Lower lobe of right lung (tissue), 2 donors: ENCODE results near the gene DLG5. TPM values are rescaled to one million over a fixed set of nuclear protein-coding genes. Genes with fewer than 3 reads are reported as not detected.

ENCODE experiments used
- ATAC-seq, 2 donors: fragments of 200-7000 bp; cut with Tn5 transposase; one replicate each; pipeline ENCODE4 v1.9.1; 2020 to 2022; ENCODE audit warnings: mild to moderate bottlenecking in 2 of 2, moderate library complexity in 2 of 2
- DNase-seq: peaks from one replicate; pipeline ENCODE4 v3.0.0-alpha.2; 2020
- H3K27ac ChIP-seq: fragments of 200-600 bp; one replicate; pipeline ENCODE4 v1.8.0; 2022
- H3K27me3 ChIP-seq: fragments of 200-600 bp; one replicate; pipeline ENCODE4 v1.8.0; 2022; ENCODE audit warnings: low read depth
- H3K36me3 ChIP-seq: fragments of 200-600 bp; one replicate; pipeline ENCODE4 v1.8.0; 2022; ENCODE audit warnings: mild to moderate bottlenecking
- H3K4me1 ChIP-seq: fragments of 200-600 bp; one replicate; pipeline ENCODE4 v1.8.0; 2022
- H3K4me3 ChIP-seq: fragments of 200-600 bp; one replicate; pipeline ENCODE4 v1.8.0; 2022; ENCODE audit warnings: mild to moderate bottlenecking
- H3K9me3 ChIP-seq: fragments of 200-600 bp; one replicate; pipeline ENCODE4 v1.8.0; 2022
- CTCF ChIP-seq: fragments of 200-600 bp; IDR thresholded peaks from one replicate; pipeline ENCODE4 v1.8.0; 2022; ENCODE audit warnings: antibody characterized with exemption, mild to moderate bottlenecking
- intact Hi-C: fragments of 100-400 bp; cut with DNase I; formaldehyde crosslinking; loops from one replicate; pipeline ENCODE4 v1.11.0; 2022
- total RNA-seq: library from RNA; stranded (reverse); fragmentation: NEBNext Ultra II Directional; extraction: Animal tissue kit (Norgen Biotek cat#: 25700); gene quantifications from one replicate; pipeline ENCODE4 v1.2.1, GENCODE V29; 2021
- donor health status: DM: no; HTN: yes; CAD: no; lungs with severe emphysema.

DLG5 gene
- total RNA-seq, 1 donor from 2014 or later = 18.7 TPM

GRCh38 chr10:77964811-77965210 lies 38.3 kb upstream of the DLG5 start:
- ATAC-seq (no peak), DNase-seq (no peak)
- Histone ChIP-seq H3K36me3 (no peaks in the 10 kb centered on the region), H3K27ac (no peak overlapping the region), H3K4me1 (no peaks in the 10 kb centered on the region), H3K27me3 (no peaks in the 10 kb centered on the region), H3K9me3 (no peaks in the 10 kb centered on the region), H3K4me3 (no peak overlapping the region)
- intact Hi-C loops = no loop called here
- TF ChIP-seq CTCF = no peak

DNA sequence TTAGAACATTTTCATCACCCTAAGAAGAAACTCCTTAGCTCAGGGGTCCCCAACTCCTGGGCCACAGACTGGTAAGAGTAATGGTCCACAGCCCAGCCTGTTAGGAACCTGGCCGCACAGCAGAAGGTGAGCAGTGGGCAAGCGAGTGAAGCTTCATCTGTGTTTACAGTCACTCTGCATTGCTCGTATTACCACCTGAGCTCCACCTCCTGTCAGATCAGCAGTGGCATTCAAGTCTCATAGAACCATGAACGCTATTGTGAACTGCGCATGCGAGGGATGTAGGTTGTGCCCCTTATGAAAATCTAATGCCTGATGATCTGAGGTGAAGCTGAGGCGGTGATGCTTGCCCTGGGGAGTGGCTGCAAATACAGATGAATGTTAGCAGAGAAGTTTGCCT lies 37.3 kb upstream of the DLG5 start:
- Histone ChIP-seq H3K27ac (no peak overlapping the region), H3K36me3 (no peaks in the 10 kb centered on the region), H3K9me3 (no peaks in the 10 kb centered on the region), H3K27me3 (no peaks in the 10 kb centered on the region), H3K4me1 (no peaks in the 10 kb centered on the region), H3K4me3 (no peak overlapping the region)
- intact Hi-C loops = no loop called here
- no peak for TF ChIP-seq CTCF
- DNase-seq = no peak
- ATAC-seq = no peak

DNA sequence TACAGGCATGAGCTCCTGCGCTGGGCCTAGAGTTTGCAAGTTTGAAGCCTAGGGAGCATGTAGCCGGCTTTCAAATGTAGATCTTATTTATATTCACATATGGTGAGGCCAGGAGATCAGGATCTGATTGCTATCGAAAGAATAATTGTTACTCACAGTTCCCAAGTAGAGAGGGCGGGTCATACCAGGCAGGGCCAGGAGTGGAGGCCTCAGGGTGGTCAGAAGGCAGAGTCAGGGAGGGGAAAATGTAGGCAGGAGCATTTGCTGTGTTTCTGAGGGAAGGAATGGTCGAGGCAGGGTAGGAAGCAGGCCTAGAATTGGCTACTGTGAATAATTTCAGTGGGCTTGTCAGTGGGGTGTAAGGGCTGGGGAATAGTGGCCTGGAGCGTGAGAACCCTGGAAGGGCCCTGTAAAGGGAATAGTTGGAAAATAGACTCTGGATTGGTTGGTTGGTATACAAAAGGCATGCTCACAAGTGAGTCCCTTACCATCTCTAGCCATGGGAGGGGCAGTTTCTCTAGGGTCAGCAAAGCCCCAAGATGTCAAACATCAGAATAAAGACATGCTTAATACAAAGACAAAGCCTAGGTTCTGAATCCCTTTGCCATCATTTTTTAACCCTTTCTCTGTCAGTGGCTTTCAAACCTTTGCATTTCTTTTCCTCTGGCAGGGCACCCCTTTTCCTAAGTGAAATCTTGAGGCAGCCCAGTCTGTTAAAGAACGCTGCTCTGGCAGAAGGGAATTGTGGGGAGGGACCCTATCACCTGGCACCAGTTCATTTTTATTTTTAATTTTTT lies 36.0 kb upstream of the DLG5 start:
- H3K36me3 ChIP-seq = no peaks in the 10 kb centered on the region
- no peak overlapping the region for H3K4me3 ChIP-seq
- H3K27me3 ChIP-seq = no peaks in the 10 kb centered on the region
- no peak for DNase-seq
- intact Hi-C loops = no loop called here
- no peak for TF ChIP-seq CTCF
- no peak for ATAC-seq
- no peak overlapping the region for H3K27ac ChIP-seq
- H3K9me3 ChIP-seq = no peaks in the 10 kb centered on the region
- H3K4me1 ChIP-seq = no peaks in the 10 kb centered on the region

- no peak for ATAC-seq
- intact Hi-C loops = no loop called here
These were observed 35.1 kb upstream of the DLG5 start for GRCh38 chr10:77961668-77962067.

GRCh38 chr10:77960829-77961329 lies 34.3 kb upstream of the DLG5 start:
- Histone ChIP-seq H3K4me3 (no peak overlapping the region), H3K27ac (no peak overlapping the region), H3K4me1 (no peaks in the 10 kb centered on the region), H3K36me3 (no peaks in the 10 kb centered on the region), H3K9me3 (no peaks in the 10 kb centered on the region), H3K27me3 (no peaks in the 10 kb centered on the region)
- DNase-seq (no peak), ATAC-seq (no peak)
- intact Hi-C loops = no loop called here
- TF ChIP-seq CTCF = no peak

More at GRCh38 chr10:77961668-77962067, 35.1 kb upstream of the DLG5 start:
- Histone ChIP-seq H3K4me1 (no peaks in the 10 kb centered on the region), H3K9me3 (no peaks in the 10 kb centered on the region), H3K27me3 (no peaks in the 10 kb centered on the region), H3K4me3 (no peak overlapping the region), H3K27ac (no peak overlapping the region), H3K36me3 (no peaks in the 10 kb centered on the region)
- DNase-seq = no peak
- no peak for TF ChIP-seq CTCF
